Activated naive CD4-positive, alpha-beta T cell treated with anti-CD3 and anti-CD28 coated beads, Interleukin-2, amount 10 ng/mL, durations not matched to agents 7 days and 5 days (primary cell): Measurements from ENCODE around the gene GPR141.
A peak's percentile ranks its signal among the peaks of the same experiment; 100 is the strongest.

Source experiments
- CTCF ChIA-PET: fragments of 350-600 bp; sonication (Branson Sonifier 250); formaldehyde crosslinking; loops from one replicate; lab custom pipeline; 2021; ENCODE audit warnings: antibody characterized with exemption; lab: Charles Lee
- DNase-seq: peaks from one replicate; pipeline ENCODE4 v3.0.0-alpha.2; 2020
- H3K27ac Mint-ChIP-seq: one replicate; pipeline ENCODE4 v1.8.0; 2021; ENCODE audit warnings: mild to moderate bottlenecking, moderate library complexity, mixed read lengths
- H3K27me3 Mint-ChIP-seq: one replicate; pipeline ENCODE4 v1.8.0; 2021; ENCODE audit warnings: mild to moderate bottlenecking, mixed read lengths
- H3K36me3 Mint-ChIP-seq: one replicate; pipeline ENCODE4 v1.8.0; 2021; ENCODE audit warnings: mixed read lengths
- H3K4me1 Mint-ChIP-seq: one replicate; pipeline ENCODE4 v1.8.0; 2021; ENCODE audit warnings: mixed read lengths
- H3K4me3 Mint-ChIP-seq: one replicate; pipeline ENCODE4 v1.8.0; 2021; ENCODE audit warnings: mild to moderate bottlenecking, moderate library complexity, mixed read lengths
- H3K9me3 Mint-ChIP-seq: one replicate; pipeline ENCODE4 v1.8.0; 2021; ENCODE audit warnings: mixed read lengths

Gene GPR141

GRCh38 chr7:37769291-37769690, 85.7 kb downstream of the GPR141 start:
- no peaks in the 10 kb centered on the region for H3K36me3 Mint-ChIP-seq
- peaks cover 5% of the 10 kb centered on the region for H3K4me1 Mint-ChIP-seq
- CTCF ChIA-PET = no interaction called here
- H3K9me3 Mint-ChIP-seq = no peaks in the 10 kb centered on the region
- H3K27me3 Mint-ChIP-seq = no peaks in the 10 kb centered on the region
- no peak overlapping the region for H3K4me3 Mint-ChIP-seq
- no peak overlapping the region for H3K27ac Mint-ChIP-seq
- DNase-seq = no peak

DNA sequence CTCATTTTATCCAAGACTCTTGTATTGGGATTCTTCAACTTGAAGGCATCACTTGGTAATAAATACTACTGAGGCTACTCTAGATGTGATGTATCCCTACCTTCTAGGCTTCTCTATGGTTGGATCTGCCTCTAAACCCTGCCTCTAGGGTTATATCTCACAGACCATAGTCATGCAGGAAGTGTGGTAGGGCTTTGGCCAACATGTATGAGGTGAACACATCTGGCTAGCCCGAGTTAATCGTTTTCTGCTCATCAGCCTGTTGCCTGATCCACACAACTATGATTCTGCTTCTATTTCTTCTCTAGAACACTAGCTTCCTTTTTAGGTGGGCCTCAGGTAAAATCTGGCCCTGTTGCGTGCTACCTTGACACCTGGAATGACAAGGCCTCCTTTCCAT, 86.2 kb downstream of the GPR141 start:
- CTCF ChIA-PET = no interaction called here
- no peak overlapping the region for H3K27ac Mint-ChIP-seq
- H3K27me3 Mint-ChIP-seq = no peaks in the 10 kb centered on the region
- no peaks in the 10 kb centered on the region for H3K9me3 Mint-ChIP-seq
- H3K4me1 Mint-ChIP-seq = peaks cover 5% of the 10 kb centered on the region
- H3K36me3 Mint-ChIP-seq = no peaks in the 10 kb centered on the region
- no peak overlapping the region for H3K4me3 Mint-ChIP-seq
- no peak for DNase-seq

DNA sequence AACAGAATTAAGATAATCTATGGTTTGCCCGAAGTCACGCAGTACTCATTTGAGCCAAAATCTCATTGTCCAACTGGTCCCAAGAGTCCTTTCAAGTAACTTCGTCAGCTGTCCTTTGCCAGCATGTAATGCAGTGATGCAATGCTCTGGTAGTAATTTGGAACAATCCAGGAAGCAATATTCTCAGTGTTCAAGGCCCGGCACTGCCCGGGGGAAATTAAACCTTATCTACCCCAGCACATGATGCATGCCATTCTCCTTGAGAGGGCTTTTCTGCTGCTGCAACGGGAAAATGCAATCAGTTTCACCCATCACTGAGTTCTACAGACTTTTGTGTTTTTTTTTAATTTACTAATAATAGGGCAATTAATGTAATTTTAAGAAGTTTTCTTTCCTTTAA, 87.3 kb downstream of the GPR141 start:
- H3K27ac Mint-ChIP-seq = no peak overlapping the region
- no peak for DNase-seq
- no peak overlapping the region for H3K4me3 Mint-ChIP-seq
- no peaks in the 10 kb centered on the region for H3K27me3 Mint-ChIP-seq
- H3K36me3 Mint-ChIP-seq = no peaks in the 10 kb centered on the region
- H3K9me3 Mint-ChIP-seq = peaks cover 9% of the 10 kb centered on the region
- H3K4me1 Mint-ChIP-seq = peaks cover 4% of the 10 kb centered on the region
- CTCF ChIA-PET = no interaction called here

GRCh38 chr7:37771342-37771741, 87.8 kb downstream of the GPR141 start:
- Mint-ChIP-seq H3K9me3 (peaks cover 9% of the 10 kb centered on the region), H3K36me3 (no peaks in the 10 kb centered on the region), H3K27me3 (peaks cover 3% of the 10 kb centered on the region), H3K4me3 (no peak overlapping the region), H3K27ac (no peak overlapping the region), H3K4me1 (no peaks in the 10 kb centered on the region)
- CTCF ChIA-PET = no interaction called here
- no peak for DNase-seq

GRCh38 chr7:37771801-37772200, 88.2 kb downstream of the GPR141 start:
- H3K27ac Mint-ChIP-seq = no peak overlapping the region
- H3K4me1 Mint-ChIP-seq = no peaks in the 10 kb centered on the region
- H3K4me3 Mint-ChIP-seq = no peak overlapping the region
- H3K9me3 Mint-ChIP-seq = peaks cover 12% of the 10 kb centered on the region
- peaks cover 4% of the 10 kb centered on the region for H3K27me3 Mint-ChIP-seq
- CTCF ChIA-PET = no interaction called here
- H3K36me3 Mint-ChIP-seq = no peaks in the 10 kb centered on the region
- DNase-seq = no peak

DNA sequence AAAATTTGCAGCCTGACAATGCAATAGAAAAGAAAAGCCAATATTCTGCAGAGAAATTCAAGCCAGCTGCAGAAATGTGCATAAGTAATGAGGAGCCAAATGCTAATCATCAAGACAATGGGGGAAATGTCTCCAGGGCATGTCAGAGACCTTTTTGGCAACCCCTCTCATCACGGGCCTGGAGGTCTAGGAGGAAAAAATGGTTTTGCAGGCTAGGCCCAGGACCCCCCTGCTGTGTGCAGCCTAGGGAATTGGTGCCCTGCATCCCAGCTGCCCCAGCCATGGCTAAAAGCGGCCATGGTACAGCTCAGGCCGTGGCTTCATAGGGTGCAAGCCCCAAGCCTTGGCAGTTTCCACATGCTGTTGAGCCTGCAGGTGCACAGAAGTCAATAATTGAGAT, 92.4 kb downstream of the GPR141 start:
- peaks cover 4% of the 10 kb centered on the region for H3K27me3 Mint-ChIP-seq
- no peaks in the 10 kb centered on the region for H3K4me1 Mint-ChIP-seq
- CTCF ChIA-PET = no interaction called here
- no peak overlapping the region for H3K27ac Mint-ChIP-seq
- H3K9me3 Mint-ChIP-seq = peaks cover 20% of the 10 kb centered on the region
- H3K4me3 Mint-ChIP-seq = no peak overlapping the region
- DNase-seq = no peak
- H3K36me3 Mint-ChIP-seq = no peaks in the 10 kb centered on the region

DNA sequence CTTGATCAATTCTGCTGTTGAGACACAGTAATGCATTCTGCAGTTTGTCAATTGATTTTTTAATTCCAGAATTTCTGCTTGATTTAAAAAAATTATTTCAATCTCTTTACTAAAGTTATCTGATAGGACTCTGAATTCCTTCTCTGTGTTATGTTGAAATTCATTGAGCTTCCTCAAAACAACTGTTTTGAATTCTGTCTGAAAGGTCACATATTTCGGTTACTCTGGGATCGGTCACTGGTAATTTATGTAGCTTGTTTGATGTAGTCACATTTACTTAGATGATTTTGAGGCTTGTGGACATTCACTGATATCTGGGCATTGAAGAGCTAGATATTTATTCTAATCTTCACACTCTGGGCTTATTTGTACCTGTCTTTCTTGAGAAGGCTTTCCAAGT, 97.6 kb downstream of the GPR141 start:
- no peaks in the 10 kb centered on the region for H3K36me3 Mint-ChIP-seq
- H3K27ac Mint-ChIP-seq = no peak overlapping the region
- H3K4me1 Mint-ChIP-seq = no peaks in the 10 kb centered on the region
- H3K27me3 Mint-ChIP-seq = peaks cover 10% of the 10 kb centered on the region
- peaks cover 10% of the 10 kb centered on the region for H3K9me3 Mint-ChIP-seq
- H3K4me3 Mint-ChIP-seq = no peak overlapping the region
- DNase-seq = no peak
- CTCF ChIA-PET = no interaction called here

DNA sequence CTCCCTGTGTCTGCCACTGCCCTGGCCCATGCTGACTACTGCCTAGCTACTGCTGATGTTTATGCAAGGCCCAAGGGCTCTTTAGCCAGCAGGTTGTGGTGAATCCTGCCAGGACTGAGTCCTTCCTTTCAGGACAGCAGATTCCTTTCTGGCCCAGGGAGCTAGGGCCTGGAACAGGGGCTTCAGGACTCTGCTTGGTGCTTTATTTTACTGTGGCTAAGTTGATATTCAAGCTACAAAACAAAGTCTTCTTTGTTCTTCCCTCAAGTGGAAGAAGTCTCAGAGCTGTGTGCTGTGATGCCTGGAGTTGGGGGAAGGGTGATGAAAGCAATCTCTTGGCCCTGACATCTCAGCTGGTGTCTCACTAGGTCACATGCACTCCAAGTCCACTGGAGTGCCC, 98.6 kb downstream of the GPR141 start:
- Mint-ChIP-seq H3K4me1 (peaks cover 5% of the 10 kb centered on the region), H3K9me3 (peaks cover 7% of the 10 kb centered on the region), H3K27me3 (peaks cover 6% of the 10 kb centered on the region), H3K27ac (no peak overlapping the region), H3K36me3 (no peaks in the 10 kb centered on the region), H3K4me3 (no peak overlapping the region)
- CTCF ChIA-PET = no interaction called here
- no peak for DNase-seq

DNA sequence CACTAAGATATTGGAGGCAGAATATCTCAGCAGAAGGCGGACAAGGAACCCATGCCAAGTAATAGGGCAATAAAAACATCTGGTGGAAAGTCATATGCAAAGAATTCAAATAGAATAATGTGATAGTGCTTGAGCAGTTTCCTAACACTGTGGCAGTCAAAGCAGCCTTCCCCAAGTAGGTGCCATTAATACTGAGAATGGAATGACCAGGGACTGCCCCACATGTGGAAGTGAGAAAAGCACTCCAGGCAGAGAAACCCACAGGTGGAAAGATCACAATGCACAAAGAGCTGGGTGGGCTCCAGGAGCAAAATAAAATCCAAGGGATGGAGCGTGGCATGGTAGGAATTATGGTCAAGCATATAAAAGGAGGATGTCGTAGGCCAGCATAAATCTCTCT, 100.4 kb downstream of the GPR141 start:
- peaks cover 6% of the 10 kb centered on the region for H3K27me3 Mint-ChIP-seq
- CTCF ChIA-PET = no interaction called here
- H3K27ac Mint-ChIP-seq = no peak overlapping the region
- DNase-seq = no peak
- no peaks in the 10 kb centered on the region for H3K36me3 Mint-ChIP-seq
- no peak overlapping the region for H3K4me3 Mint-ChIP-seq
- H3K4me1 Mint-ChIP-seq = peaks cover 6% of the 10 kb centered on the region
- H3K9me3 Mint-ChIP-seq = no peaks in the 10 kb centered on the region

DNA sequence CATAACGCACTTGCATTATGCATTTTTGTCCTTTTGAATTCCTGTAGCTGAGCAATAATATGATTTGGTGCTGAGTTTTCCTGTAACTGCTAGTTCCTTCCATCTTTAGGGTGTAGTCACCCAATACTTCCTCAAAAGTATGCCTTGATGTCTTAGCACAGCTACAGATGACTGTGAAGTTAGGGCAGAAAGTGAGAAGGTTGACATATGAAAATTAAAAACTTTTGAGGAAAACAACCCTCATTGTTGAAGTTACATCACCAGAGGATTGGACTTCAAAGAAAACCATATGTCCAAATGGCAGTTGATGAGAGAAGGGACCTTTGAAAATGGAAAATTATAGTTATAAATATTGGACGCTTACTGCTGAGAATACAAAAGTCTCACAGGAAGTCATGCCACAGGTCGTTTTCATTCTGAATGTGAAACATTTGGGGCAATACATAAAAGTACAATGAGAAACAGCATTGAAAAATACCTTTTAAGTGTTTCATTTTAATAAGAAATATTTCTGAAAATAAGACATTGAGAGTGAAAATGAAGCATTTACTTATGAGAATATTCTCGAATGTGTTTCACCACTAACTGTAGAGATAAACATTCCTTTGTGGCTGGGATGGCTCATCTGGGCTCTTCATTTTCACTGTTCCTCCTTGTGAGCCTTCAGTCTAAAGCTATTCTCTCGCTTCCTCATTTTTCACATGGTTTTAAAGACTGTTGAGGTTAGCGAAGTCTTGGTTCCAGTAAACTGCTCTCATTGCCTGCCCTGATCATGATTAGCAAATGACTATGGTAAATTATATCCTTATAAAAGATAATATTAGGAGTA, 103.4 kb downstream of the GPR141 start:
- CTCF ChIA-PET = interaction anchor here (0.7 kb wide), 1 partner anchor 12 kb away, joined by 3 read pairs; no protein-coding TSS in a partner anchor
- H3K4me3 Mint-ChIP-seq = no peak overlapping the region
- DNase-seq = no peak
- peak overlapping the region; percentile 62 for H3K27ac Mint-ChIP-seq
- no peaks in the 10 kb centered on the region for H3K36me3 Mint-ChIP-seq
- peaks cover 6% of the 10 kb centered on the region for H3K4me1 Mint-ChIP-seq
- no peaks in the 10 kb centered on the region for H3K9me3 Mint-ChIP-seq
- peaks cover 6% of the 10 kb centered on the region for H3K27me3 Mint-ChIP-seq
